NCI-H446 treated with DMSO at 0.1 percent for 48 hours (cell line): ENCODE measurements around the gene KIAA1671.

ENCODE experiments used
- DNase-seq: peaks from one replicate; lab custom pipeline; 2025; lab: John Stamatoyannopoulos, UW

KIAA1671 gene

GRCh38 chr22:24952837-24953383, 394 bp downstream of the KIAA1671 start:
- DNase-seq = no peak

- no peak for DNase-seq
These were observed 1.0 kb downstream of the KIAA1671 start for GRCh38 chr22:24953384-24954113.

- no peak for DNase-seq
These were observed 1.6 kb downstream of the KIAA1671 start for GRCh38 chr22:24954114-24954463.

- no peak for DNase-seq
These were observed 2.3 kb downstream of the KIAA1671 start for GRCh38 chr22:24954856-24955255.

- DNase-seq = no peak
These were observed 4.5 kb downstream of the KIAA1671 start for GRCh38 chr22:24957043-24957442.

GRCh38 chr22:24961217-24961844, 8.8 kb downstream of the KIAA1671 start:
- DNase-seq = no peak

- DNase-seq = no peak
These were observed 9.6 kb downstream of the KIAA1671 start for GRCh38 chr22:24962094-24962493.

GRCh38 chr22:24962835-24963234, 10.3 kb downstream of the KIAA1671 start:
- no peak for DNase-seq

- DNase-seq = no peak
These were observed 11.9 kb downstream of the KIAA1671 start for GRCh38 chr22:24964441-24964840.

- DNase-seq = no peak
These were observed 13.5 kb downstream of the KIAA1671 start for GRCh38 chr22:24965822-24966626.

- no peak for DNase-seq
These were observed 15.6 kb downstream of the KIAA1671 start for GRCh38 chr22:24968066-24968561.

GRCh38 chr22:24969560-24970301, 17.2 kb downstream of the KIAA1671 start:
- DNase-seq = no peak

- DNase-seq = no peak
These were observed 19.9 kb downstream of the KIAA1671 start for GRCh38 chr22:24972369-24972768.

- DNase-seq = no peak
These were observed 21.4 kb downstream of the KIAA1671 start for GRCh38 chr22:24973872-24974271.

- no peak for DNase-seq
These were observed 22.7 kb downstream of the KIAA1671 start for GRCh38 chr22:24975125-24975640.

- no peak for DNase-seq
These were observed 23.4 kb downstream of the KIAA1671 start for GRCh38 chr22:24975813-24976341.

- no peak for DNase-seq
These were observed 24.1 kb downstream of the KIAA1671 start for GRCh38 chr22:24976442-24977218.

GRCh38 chr22:24977370-24978221, 25.1 kb downstream of the KIAA1671 start:
- no peak for DNase-seq

GRCh38 chr22:24978308-24978707, 25.8 kb downstream of the KIAA1671 start:
- DNase-seq = no peak

GRCh38 chr22:24981066-24981465, 28.6 kb downstream of the KIAA1671 start:
- DNase-seq = no peak
